HCT116 (cell line): Measurements from ENCODE around the gene MMD2.

Experiments used
- ELF1 ChIP-seq: IDR thresholded peaks from 2 replicates; pipeline ENCODE4 v1.6.1; 2012; ENCODE audit warnings: low read depth, borderline replicate concordance
- EZH2 ChIP-seq: fragments of 200-600 bp; sonication (generic); IDR thresholded peaks from 2 replicates; pipeline ENCODE4 v1.6.1; 2017; ENCODE audit warnings: antibody characterized with exemption, mixed run types
- EZH2phosphoT487 ChIP-seq: fragments of 200-600 bp; IDR thresholded peaks from 2 replicates; pipeline ENCODE4 v1.6.1; 2018; ENCODE audit warnings: antibody characterized with exemption, borderline replicate concordance
- POLR2A ChIP-seq: IDR thresholded peaks from 2 replicates; pipeline ENCODE4 v1.7.0; 2011; ENCODE audit warnings: borderline replicate concordance; ENCODE audit not compliant: insufficient read depth, insufficient read length; ENCODE audit errors: extremely low read depth
- SIN3A ChIP-seq: IDR thresholded peaks from 2 replicates; pipeline ENCODE4 v1.6.1; 2012; ENCODE audit warnings: low read depth
- TF ChIP-seq, protein P1 (sequence below), 3 experiments: fragments of 200-600 bp in 1 of 3; sonication (generic) in 1 of 3; IDR thresholded peaks in 2 of 3; conservative IDR thresholded peaks in 1 of 3; 2 replicates each; pipeline ENCODE4 v1.5.1; 2012 to 2017; ENCODE audit warnings: low read depth in 2 of 3, low read length in 2 of 3, antibody characterized with exemption in 1 of 3, borderline replicate concordance in 1 of 3, control low read depth in 1 of 3, mild to moderate bottlenecking in 1 of 3, mixed read lengths in 1 of 3, mixed run types in 1 of 3, moderate library complexity in 1 of 3; ENCODE audit not compliant: insufficient read depth in 1 of 3
- TF ChIP-seq, protein P2 (sequence below): IDR thresholded peaks from 2 replicates; pipeline ENCODE4 v1.6.1; 2012; ENCODE audit warnings: low read depth

- TF ChIP-seq ELF1: no peak
- no peak for TF ChIP-seq EZH2phosphoT487
- TF ChIP-seq SIN3A: no peak
- TF ChIP-seq, protein P1, sequence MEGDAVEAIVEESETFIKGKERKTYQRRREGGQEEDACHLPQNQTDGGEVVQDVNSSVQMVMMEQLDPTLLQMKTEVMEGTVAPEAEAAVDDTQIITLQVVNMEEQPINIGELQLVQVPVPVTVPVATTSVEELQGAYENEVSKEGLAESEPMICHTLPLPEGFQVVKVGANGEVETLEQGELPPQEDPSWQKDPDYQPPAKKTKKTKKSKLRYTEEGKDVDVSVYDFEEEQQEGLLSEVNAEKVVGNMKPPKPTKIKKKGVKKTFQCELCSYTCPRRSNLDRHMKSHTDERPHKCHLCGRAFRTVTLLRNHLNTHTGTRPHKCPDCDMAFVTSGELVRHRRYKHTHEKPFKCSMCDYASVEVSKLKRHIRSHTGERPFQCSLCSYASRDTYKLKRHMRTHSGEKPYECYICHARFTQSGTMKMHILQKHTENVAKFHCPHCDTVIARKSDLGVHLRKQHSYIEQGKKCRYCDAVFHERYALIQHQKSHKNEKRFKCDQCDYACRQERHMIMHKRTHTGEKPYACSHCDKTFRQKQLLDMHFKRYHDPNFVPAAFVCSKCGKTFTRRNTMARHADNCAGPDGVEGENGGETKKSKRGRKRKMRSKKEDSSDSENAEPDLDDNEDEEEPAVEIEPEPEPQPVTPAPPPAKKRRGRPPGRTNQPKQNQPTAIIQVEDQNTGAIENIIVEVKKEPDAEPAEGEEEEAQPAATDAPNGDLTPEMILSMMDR (IDR thresholded peaks at IDR 0.05 in 2 of 3, conservative IDR thresholded peaks at IDR 0.05 in 1 of 3; ENCODE audit: borderline replicate concordance in 1 of 3, insufficient read depth in 1 of 3, low read depth in 2 of 3, low read length in 2 of 3): no peak
- TF ChIP-seq, protein P2, sequence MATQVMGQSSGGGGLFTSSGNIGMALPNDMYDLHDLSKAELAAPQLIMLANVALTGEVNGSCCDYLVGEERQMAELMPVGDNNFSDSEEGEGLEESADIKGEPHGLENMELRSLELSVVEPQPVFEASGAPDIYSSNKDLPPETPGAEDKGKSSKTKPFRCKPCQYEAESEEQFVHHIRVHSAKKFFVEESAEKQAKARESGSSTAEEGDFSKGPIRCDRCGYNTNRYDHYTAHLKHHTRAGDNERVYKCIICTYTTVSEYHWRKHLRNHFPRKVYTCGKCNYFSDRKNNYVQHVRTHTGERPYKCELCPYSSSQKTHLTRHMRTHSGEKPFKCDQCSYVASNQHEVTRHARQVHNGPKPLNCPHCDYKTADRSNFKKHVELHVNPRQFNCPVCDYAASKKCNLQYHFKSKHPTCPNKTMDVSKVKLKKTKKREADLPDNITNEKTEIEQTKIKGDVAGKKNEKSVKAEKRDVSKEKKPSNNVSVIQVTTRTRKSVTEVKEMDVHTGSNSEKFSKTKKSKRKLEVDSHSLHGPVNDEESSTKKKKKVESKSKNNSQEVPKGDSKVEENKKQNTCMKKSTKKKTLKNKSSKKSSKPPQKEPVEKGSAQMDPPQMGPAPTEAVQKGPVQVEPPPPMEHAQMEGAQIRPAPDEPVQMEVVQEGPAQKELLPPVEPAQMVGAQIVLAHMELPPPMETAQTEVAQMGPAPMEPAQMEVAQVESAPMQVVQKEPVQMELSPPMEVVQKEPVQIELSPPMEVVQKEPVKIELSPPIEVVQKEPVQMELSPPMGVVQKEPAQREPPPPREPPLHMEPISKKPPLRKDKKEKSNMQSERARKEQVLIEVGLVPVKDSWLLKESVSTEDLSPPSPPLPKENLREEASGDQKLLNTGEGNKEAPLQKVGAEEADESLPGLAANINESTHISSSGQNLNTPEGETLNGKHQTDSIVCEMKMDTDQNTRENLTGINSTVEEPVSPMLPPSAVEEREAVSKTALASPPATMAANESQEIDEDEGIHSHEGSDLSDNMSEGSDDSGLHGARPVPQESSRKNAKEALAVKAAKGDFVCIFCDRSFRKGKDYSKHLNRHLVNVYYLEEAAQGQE: no peak
- no peak for TF ChIP-seq EZH2
- TF ChIP-seq POLR2A: no peak
Observed at GRCh38 chr7:4906682-4907081, 52.3 kb downstream of the MMD2 start.
